Measurements from ENCODE around the gene TSPYL4.

GRCh38 chr6:116290799-116291198 is 36.9 kb upstream of the TSPYL4 start:
- TF ChIP-seq POLR2AphosphoS5 (IDR thresholded peaks at IDR 0.05; ENCODE audit: low read depth, low read length): no peak
- no peak for TF ChIP-seq POLR2A (IDR thresholded peaks at IDR 0.05; ENCODE audit: low read depth, low read length)
- no peak for TF ChIP-seq TAF1 (IDR thresholded peaks at IDR 0.05; ENCODE audit: low read depth, low read length)
- TF ChIP-seq SPI1 (IDR thresholded peaks at IDR 0.05; ENCODE audit: low read depth, low read length): no peak
- TF ChIP-seq PAX5 (IDR thresholded peaks at IDR 0.05; ENCODE audit: insufficient read depth, low read length, severe bottlenecking): no peak
- TF ChIP-seq POU2F2 (IDR thresholded peaks at IDR 0.05; ENCODE audit: low read depth, low read length): no peak
